Measurements from ENCODE around the gene CFAP299.

CFAP299 gene

DNA sequence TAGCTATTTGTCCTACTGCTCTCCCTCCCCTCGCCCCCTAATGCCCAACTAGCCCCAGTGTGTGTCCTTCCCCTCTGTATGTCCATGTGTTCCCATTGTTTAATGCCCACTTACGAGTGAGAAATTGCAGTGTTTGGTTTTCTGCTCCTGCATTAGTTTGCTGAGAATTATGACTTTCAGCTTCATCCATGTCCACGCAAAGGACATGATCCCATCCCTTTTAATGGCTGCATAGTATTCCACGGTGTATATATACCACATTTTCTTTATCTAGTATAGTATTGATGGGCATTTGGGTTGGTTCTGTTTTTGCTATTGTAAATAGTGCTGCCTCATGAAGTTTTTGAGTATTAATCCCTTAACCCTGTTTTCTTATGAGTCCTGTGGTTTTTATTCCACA, 33.6 kb upstream of the CFAP299 start:
- no peak overlapping the region for H3K4me3 ChIP-seq (ENCODE audit: low read length)
- no peak overlapping the region for H3K4ac ChIP-seq (ENCODE audit: low read depth, low read length)
- H2BK15ac ChIP-seq (replicated peaks; ENCODE audit: low read depth) = no peak overlapping the region
- no peaks in the 10 kb centered on the region for H3K79me1 ChIP-seq (ENCODE audit: low read length)
- no CpG with 5 or more reads among the region's 4 CpGs for WGBS (ENCODE audit: extremely low coverage, insufficient coverage, low lambda C conversion rate)
- no peaks in the 10 kb centered on the region for H3K27me3 ChIP-seq (ENCODE audit: insufficient read depth, low read length, poor library complexity)
- H4K5ac ChIP-seq (ENCODE audit: low read length) = no peak overlapping the region
- no peak overlapping the region for H3K23ac ChIP-seq (ENCODE audit: low read length)
- H3K36me3 ChIP-seq (ENCODE audit: control insufficient read depth, insufficient read depth, low read length) = no peaks in the 10 kb centered on the region
- DNase-seq = no peak
- H3K56ac ChIP-seq (ENCODE audit: low read length) = no peak overlapping the region
- H2BK5ac ChIP-seq (ENCODE audit: low read length) = no peak overlapping the region
- H3K4me1 ChIP-seq (ENCODE audit: control insufficient read depth, low read depth, low read length) = no peaks in the 10 kb centered on the region
- H3K9ac ChIP-seq (ENCODE audit: low read length) = no peak overlapping the region
- no peak overlapping the region for H3K18ac ChIP-seq (ENCODE audit: low read length)
- H3K27ac ChIP-seq (ENCODE audit: low read depth, low read length) = no peak overlapping the region
- no peak overlapping the region for H2AK5ac ChIP-seq (ENCODE audit: low read length)
- H2BK120ac ChIP-seq (ENCODE audit: low read depth, low read length) = no peak overlapping the region
- no peaks in the 10 kb centered on the region for H3K79me2 ChIP-seq (ENCODE audit: control insufficient read depth, insufficient read depth, low read length)
- no peak overlapping the region for H3K4me2 ChIP-seq (ENCODE audit: low read length)
- H4K8ac ChIP-seq (ENCODE audit: low read depth, low read length) = no peak overlapping the region

DNA sequence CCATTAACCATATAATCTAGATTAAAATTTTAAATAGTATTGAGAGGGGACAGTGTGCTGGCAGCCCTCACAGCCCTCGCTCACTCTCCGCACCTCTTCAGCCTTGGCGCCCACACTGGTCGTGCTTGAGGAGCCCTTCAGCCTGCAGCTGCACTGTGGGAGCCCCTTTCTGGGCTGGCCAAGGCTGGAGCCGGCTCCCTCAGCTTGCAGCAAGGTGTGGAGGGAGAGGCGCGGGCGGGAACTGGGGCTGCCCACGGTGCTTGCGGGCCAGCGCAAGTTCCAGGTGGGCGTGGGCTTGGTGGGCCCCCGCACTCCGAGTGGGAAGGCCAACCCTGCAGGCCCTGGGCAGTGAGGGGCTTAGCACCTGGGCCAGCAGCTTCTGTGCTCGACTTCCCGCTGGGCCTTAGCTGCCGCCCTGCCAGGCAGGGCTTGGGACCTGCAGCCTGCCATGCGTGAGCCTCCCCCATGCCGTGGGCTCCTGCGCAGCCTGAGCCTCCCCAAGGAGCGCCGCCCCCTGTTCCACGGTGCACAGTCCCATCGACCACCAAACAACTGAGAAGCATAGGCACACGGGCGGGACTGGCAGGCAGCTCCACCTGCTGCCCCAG, 32.8 kb upstream of the CFAP299 start:
- Histone ChIP-seq H2BK15ac (replicated peaks; ENCODE audit: low read depth) (no peak overlapping the region), H3K4me1 (ENCODE audit: control insufficient read depth, low read depth, low read length) (peaks cover 3% of the 10 kb centered on the region), H3K56ac (ENCODE audit: low read length) (no peak overlapping the region), H4K8ac (ENCODE audit: low read depth, low read length) (no peak overlapping the region), H3K9ac (ENCODE audit: low read length) (no peak overlapping the region), H2BK120ac (ENCODE audit: low read depth, low read length) (no peak overlapping the region), H3K79me2 (ENCODE audit: control insufficient read depth, insufficient read depth, low read length) (no peaks in the 10 kb centered on the region), H3K4me3 (ENCODE audit: low read length) (no peak overlapping the region), H4K5ac (ENCODE audit: low read length) (no peak overlapping the region), H2AK5ac (ENCODE audit: low read length) (no peak overlapping the region), H3K18ac (ENCODE audit: low read length) (no peak overlapping the region), H2BK5ac (ENCODE audit: low read length) (no peak overlapping the region), H3K4ac (ENCODE audit: low read depth, low read length) (no peak overlapping the region), H3K79me1 (ENCODE audit: low read length) (no peaks in the 10 kb centered on the region), H3K23ac (ENCODE audit: low read length) (no peak overlapping the region), H3K4me2 (ENCODE audit: low read length) (no peak overlapping the region), H3K27ac (ENCODE audit: low read depth, low read length) (no peak overlapping the region), H3K36me3 (ENCODE audit: control insufficient read depth, insufficient read depth, low read length) (no peaks in the 10 kb centered on the region), H3K27me3 (ENCODE audit: insufficient read depth, low read length, poor library complexity) (no peaks in the 10 kb centered on the region)
- no CpG with 5 or more reads among the region's 26 CpGs for WGBS (ENCODE audit: extremely low coverage, insufficient coverage, low lambda C conversion rate)
- DNase-seq = no peak

DNA sequence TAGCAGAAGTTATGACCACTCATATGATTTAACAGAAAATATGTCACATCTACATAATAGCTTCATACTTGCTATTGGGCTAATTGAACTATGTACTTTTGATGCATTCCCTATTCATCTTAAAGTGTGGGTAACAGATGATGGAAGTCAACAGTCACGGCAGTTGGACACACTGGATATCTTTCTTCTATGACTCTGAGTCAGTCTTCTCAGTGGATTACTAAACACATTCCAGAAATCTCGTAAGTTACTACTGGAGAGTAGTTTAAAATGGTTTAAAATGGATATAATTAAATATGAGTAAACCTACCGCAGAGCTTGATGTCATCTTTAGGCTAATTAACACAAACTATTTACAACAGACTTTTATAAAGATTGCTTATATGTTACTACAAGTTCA, 30.1 kb upstream of the CFAP299 start:
- no peaks in the 10 kb centered on the region for H3K79me2 ChIP-seq (ENCODE audit: control insufficient read depth, insufficient read depth, low read length)

DNA sequence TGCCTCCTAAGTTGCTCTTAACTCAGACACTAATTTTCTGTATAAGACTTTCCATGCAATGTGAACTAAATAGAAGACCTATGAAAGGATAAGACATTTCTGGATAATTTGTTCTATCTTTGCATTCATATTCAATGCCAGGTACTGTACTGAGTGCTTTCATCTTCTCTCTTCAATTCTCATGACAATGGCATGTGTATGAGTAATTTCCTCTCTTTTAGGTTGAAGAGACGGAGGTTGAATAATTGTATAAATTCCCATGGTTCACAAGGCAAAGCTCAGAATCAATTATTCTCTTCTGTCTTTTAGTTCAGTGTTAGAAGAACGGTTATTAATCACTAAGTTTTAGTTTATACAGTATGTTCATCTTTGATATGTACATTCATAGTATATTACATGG, 29.3 kb upstream of the CFAP299 start:
- Histone ChIP-seq H3K27me3 (ENCODE audit: insufficient read depth, low read length, poor library complexity) (no peaks in the 10 kb centered on the region), H3K36me3 (ENCODE audit: control insufficient read depth, insufficient read depth, low read length) (no peaks in the 10 kb centered on the region), H3K79me1 (ENCODE audit: low read length) (no peaks in the 10 kb centered on the region), H3K79me2 (ENCODE audit: control insufficient read depth, insufficient read depth, low read length) (no peaks in the 10 kb centered on the region), H3K9ac (ENCODE audit: low read length) (no peak overlapping the region), H2AK5ac (ENCODE audit: low read length) (no peak overlapping the region), H2BK15ac (replicated peaks; ENCODE audit: low read depth) (no peak overlapping the region), H3K4me2 (ENCODE audit: low read length) (no peak overlapping the region), H4K8ac (ENCODE audit: low read depth, low read length) (no peak overlapping the region), H4K5ac (ENCODE audit: low read length) (no peak overlapping the region), H3K18ac (ENCODE audit: low read length) (no peak overlapping the region), H3K4me3 (ENCODE audit: low read length) (no peak overlapping the region), H3K27ac (ENCODE audit: low read depth, low read length) (no peak overlapping the region), H3K4ac (ENCODE audit: low read depth, low read length) (no peak overlapping the region), H3K4me1 (ENCODE audit: control insufficient read depth, low read depth, low read length) (peaks cover 9% of the 10 kb centered on the region), H3K23ac (ENCODE audit: low read length) (no peak overlapping the region), H2BK5ac (ENCODE audit: low read length) (no peak overlapping the region), H2BK120ac (ENCODE audit: low read depth, low read length) (no peak overlapping the region), H3K56ac (ENCODE audit: low read length) (no peak overlapping the region)
- no CpG with 5 or more reads among the region's 2 CpGs for WGBS (ENCODE audit: extremely low coverage, insufficient coverage, low lambda C conversion rate)
- DNase-seq = no peak

More for the DNA sequence above, 30.1 kb upstream of the CFAP299 start:
- H3K9ac ChIP-seq (ENCODE audit: low read length) = no peak overlapping the region
- no peak overlapping the region for H4K5ac ChIP-seq (ENCODE audit: low read length)
- H3K4me2 ChIP-seq (ENCODE audit: low read length) = no peak overlapping the region
- no CpG with 5 or more reads among the region's 3 CpGs for WGBS (ENCODE audit: extremely low coverage, insufficient coverage, low lambda C conversion rate)
- no peak overlapping the region for H2BK120ac ChIP-seq (ENCODE audit: low read depth, low read length)
- no peak overlapping the region for H2BK5ac ChIP-seq (ENCODE audit: low read length)
- no peak overlapping the region for H3K4ac ChIP-seq (ENCODE audit: low read depth, low read length)
- no peaks in the 10 kb centered on the region for H3K36me3 ChIP-seq (ENCODE audit: control insufficient read depth, insufficient read depth, low read length)
- H3K4me3 ChIP-seq (ENCODE audit: low read length) = no peak overlapping the region
- no peak overlapping the region for H2AK5ac ChIP-seq (ENCODE audit: low read length)
- H3K79me1 ChIP-seq (ENCODE audit: low read length) = no peaks in the 10 kb centered on the region
- H3K27ac ChIP-seq (ENCODE audit: low read depth, low read length) = no peak overlapping the region
- H3K56ac ChIP-seq (ENCODE audit: low read length) = no peak overlapping the region
- H4K8ac ChIP-seq (ENCODE audit: low read depth, low read length) = no peak overlapping the region
- H3K27me3 ChIP-seq (ENCODE audit: insufficient read depth, low read length, poor library complexity) = no peaks in the 10 kb centered on the region
- H3K4me1 ChIP-seq (ENCODE audit: control insufficient read depth, low read depth, low read length) = peaks cover 9% of the 10 kb centered on the region
- no peak overlapping the region for H3K18ac ChIP-seq (ENCODE audit: low read length)
- H2BK15ac ChIP-seq (replicated peaks; ENCODE audit: low read depth) = no peak overlapping the region
- H3K23ac ChIP-seq (ENCODE audit: low read length) = no peak overlapping the region
- no peak for DNase-seq

DNA sequence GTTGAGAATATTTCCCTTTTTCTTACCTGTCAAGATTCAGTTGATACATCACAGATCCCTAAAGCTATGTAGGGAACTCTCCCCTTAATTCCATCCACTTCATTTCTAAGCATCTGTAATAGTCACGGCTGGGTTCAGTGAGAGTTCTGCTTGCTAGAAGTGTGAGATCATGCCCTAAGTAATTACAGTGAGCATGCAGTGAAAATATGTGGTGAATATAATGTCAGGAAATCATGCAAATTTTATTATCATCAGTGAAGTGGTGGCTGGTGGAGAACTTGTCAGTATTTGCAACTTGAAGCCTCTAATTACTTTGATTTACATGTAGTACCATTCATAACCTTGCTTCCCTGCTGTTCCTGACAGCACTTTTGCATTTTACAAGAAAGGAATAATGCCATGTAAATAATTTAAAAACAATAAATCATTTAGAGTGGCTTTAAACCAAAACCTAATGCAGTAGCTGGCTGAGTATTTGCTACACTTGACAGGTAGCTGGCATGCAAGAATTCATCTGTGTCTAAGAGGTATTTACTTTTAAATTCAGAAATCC, 28.3 kb upstream of the CFAP299 start:
- peak; percentile 27 for DNase-seq
- no peak overlapping the region for H2BK5ac ChIP-seq (ENCODE audit: low read length)
- H2BK120ac ChIP-seq (ENCODE audit: low read depth, low read length) = no peak overlapping the region
- no peak overlapping the region for H3K56ac ChIP-seq (ENCODE audit: low read length)
- no peak overlapping the region for H4K8ac ChIP-seq (ENCODE audit: low read depth, low read length)
- H4K5ac ChIP-seq (ENCODE audit: low read length) = no peak overlapping the region
- no peak overlapping the region for H3K23ac ChIP-seq (ENCODE audit: low read length)
- H3K4me3 ChIP-seq (ENCODE audit: low read length) = no peak overlapping the region
- H3K27ac ChIP-seq (ENCODE audit: low read depth, low read length) = no peak overlapping the region
- H3K4me2 ChIP-seq (ENCODE audit: low read length) = no peak overlapping the region
- H3K36me3 ChIP-seq (ENCODE audit: control insufficient read depth, insufficient read depth, low read length) = no peaks in the 10 kb centered on the region
- no peaks in the 10 kb centered on the region for H3K27me3 ChIP-seq (ENCODE audit: insufficient read depth, low read length, poor library complexity)
- H3K79me2 ChIP-seq (ENCODE audit: control insufficient read depth, insufficient read depth, low read length) = no peaks in the 10 kb centered on the region
- no peak overlapping the region for H3K9ac ChIP-seq (ENCODE audit: low read length)
- no peak overlapping the region for H2AK5ac ChIP-seq (ENCODE audit: low read length)
- H3K4ac ChIP-seq (ENCODE audit: low read depth, low read length) = no peak overlapping the region
- H3K18ac ChIP-seq (ENCODE audit: low read length) = no peak overlapping the region
- no peaks in the 10 kb centered on the region for H3K79me1 ChIP-seq (ENCODE audit: low read length)
- no CpG with 5 or more reads among the region's 1 CpG for WGBS (ENCODE audit: extremely low coverage, insufficient coverage, low lambda C conversion rate)
- no peak overlapping the region for H2BK15ac ChIP-seq (replicated peaks; ENCODE audit: low read depth)
- H3K4me1 ChIP-seq (ENCODE audit: control insufficient read depth, low read depth, low read length) = peaks cover 9% of the 10 kb centered on the region

Data from mesendoderm (in vitro differentiated cells).